GM18499 (cell line): ENCODE measurements around the gene SPINK5.
A peak's percentile ranks its signal among the peaks of the same experiment; 100 is the strongest.

Experiments
- ATAC-seq: cut with Tn5 transposase; IDR thresholded peaks from one replicate; pipeline ENCODE4 v1.9.1; 2021; ENCODE audit warnings: moderate number of reproducible peaks; ENCODE audit not compliant: insufficient read depth, unreplicated experiment

SPINK5 gene

DNA sequence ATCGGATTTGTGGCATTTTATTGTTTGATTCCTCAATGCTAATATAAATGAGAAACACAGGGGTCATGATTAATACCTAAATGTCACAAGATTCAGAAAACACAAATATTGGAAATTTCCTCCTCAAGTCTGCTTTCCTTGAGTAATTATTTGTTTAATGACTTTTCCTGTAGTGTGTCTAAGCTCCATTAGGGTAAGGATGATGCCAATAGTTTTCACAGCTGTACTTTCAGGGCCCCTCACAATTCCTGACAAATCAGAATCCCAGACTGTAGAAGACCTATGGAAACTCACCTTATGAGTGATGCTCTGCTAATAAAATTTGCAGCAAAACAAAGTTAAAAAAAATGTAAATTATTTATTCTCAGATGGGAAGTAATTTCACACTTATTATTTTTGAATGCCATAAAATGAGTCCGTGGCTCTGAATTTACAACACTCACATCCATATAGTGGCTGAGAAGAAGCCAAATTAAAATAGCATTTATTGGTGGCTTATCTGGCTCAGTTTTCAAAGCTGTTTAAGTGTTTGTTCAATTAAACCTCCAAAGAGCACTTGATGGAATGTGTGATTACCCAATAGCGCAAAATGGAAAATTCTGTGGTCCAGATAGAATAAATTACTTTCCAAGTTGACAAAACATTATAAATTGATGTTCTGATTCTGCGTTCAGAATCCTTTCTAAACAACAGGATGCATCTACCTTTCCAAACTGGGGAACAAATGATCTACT is 102.9 kb downstream of the SPINK5 start:
- ATAC-seq, result no peak

- ATAC-seq, result no peak
Observed at GRCh38 chr5:148168246-148168645, 104.5 kb downstream of the SPINK5 start, which contains the start of gene SPINK14. TSS of gene SPINK14 (plus strand) at chr5:148168546. CDS start at chr5:148169733, 1,187 bp downstream.

- ATAC-seq, result no peak
Observed at GRCh38 chr5:148172377-148172776, 108.6 kb downstream of the SPINK5 start.

GRCh38 chr5:148176480-148176879 is 112.7 kb downstream of the SPINK5 start:
- ATAC-seq, result no peak

DNA sequence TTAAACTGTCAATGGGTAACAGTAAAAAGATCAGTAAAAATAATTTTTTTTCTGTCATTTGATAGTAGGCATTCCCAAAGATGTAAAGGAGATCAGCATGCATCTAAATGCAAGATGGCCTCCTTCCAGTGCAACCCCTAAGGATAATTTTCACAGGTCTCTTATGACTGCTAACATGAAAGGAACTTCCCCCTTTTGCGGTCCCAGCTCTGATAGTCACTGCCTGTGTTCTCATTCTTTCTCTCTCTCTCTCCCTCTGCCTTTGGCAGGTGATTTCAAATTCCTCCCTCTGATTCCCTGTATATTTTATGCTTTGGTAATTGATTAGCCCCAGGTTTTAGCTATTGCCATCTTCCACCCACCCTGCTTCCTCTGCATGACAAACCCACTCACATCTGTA is 113.4 kb downstream of the SPINK5 start:
- no peak for ATAC-seq

- peak; percentile 70 for ATAC-seq
Observed at GRCh38 chr5:148179234-148179824, 115.5 kb downstream of the SPINK5 start.

DNA sequence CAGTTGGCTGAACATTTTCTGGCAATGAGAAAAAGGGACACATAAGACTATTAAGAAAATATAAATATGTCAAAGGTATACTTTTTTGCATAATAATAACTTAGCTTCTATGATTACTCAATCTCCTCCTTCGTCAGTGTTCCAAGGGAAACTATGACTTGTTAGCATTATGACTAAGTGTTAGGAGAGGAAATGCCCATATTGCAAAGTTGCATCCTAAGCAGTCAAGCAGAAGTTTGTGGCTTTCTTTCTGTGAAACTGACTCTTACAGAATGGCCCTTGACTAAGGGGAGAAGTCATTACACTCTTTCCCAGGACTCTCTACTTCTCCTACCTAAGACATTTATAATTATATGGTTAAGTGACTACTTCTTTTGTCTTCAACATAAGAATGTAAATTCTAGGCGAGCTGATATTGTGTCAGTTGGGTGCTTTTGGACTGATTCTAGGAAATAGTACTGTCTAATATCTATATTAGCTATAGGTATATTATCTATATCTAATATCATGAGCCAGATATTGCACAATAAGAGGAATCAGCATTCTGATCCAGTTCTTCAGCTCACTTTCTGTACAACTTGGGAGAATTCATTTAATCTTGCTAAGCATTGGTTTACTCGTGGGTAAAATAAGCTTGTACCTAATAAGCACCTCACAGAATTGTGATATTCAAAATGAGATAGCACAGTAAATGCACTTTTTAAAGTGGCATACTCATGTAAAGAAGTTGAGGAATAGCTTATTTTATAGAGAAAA is 122.6 kb downstream of the SPINK5 start:
- ATAC-seq, result peak; percentile 72
